H9 (cell line): ENCODE measurements around the gene PCDH17. TPM values are rescaled to one million over a fixed set of nuclear protein-coding genes. Genes with fewer than 3 reads are reported as not detected.

Source experiments
- DNase-seq: peaks from one replicate; pipeline ENCODE4 v3.0.0-alpha.2; 2017
- H2AFZ ChIP-seq: one replicate; pipeline ENCODE4 v1.6.1; 2013; ENCODE audit warnings: mild to moderate bottlenecking, low read length, control low read depth, moderate library complexity
- H2AK5ac ChIP-seq: 2 replicates; pipeline ENCODE4 v1.6.1; 2013; ENCODE audit warnings: low read length, control low read depth, mixed read lengths; ENCODE audit not compliant: insufficient read length
- H2BK120ac ChIP-seq: one replicate; pipeline ENCODE4 v1.6.1; 2013; ENCODE audit warnings: low read depth, mild to moderate bottlenecking, low read length, control low read depth, inconsistent platforms; ENCODE audit not compliant: poor library complexity, severe bottlenecking
- H2BK12ac ChIP-seq: 2 replicates; pipeline ENCODE4 v1.6.1; 2013; ENCODE audit warnings: low read length, control low read depth, mixed read lengths, low read depth; ENCODE audit not compliant: insufficient read length
- H2BK15ac ChIP-seq: 2 replicates; pipeline ENCODE4 v1.6.1; 2013; ENCODE audit warnings: low read depth, low read length, control low read depth
- H2BK20ac ChIP-seq: one replicate; pipeline ENCODE4 v1.6.1; 2013; ENCODE audit warnings: low read depth, mild to moderate bottlenecking, low read length, control low read depth, inconsistent platforms; ENCODE audit not compliant: poor library complexity, severe bottlenecking
- H2BK5ac ChIP-seq: 2 replicates; pipeline ENCODE4 v1.6.1; 2013; ENCODE audit warnings: low read length, control low read depth, mixed read lengths; ENCODE audit not compliant: insufficient read length
- H3K14ac ChIP-seq: 2 replicates; pipeline ENCODE4 v1.6.1; 2013; ENCODE audit warnings: low read length, control low read depth; ENCODE audit not compliant: insufficient read depth
- H3K18ac ChIP-seq: 2 replicates; pipeline ENCODE4 v1.6.1; 2013; ENCODE audit warnings: low read depth, mild to moderate bottlenecking, mixed read lengths, low read length, control low read depth; ENCODE audit not compliant: insufficient read length
- H3K23ac ChIP-seq: 2 replicates; pipeline ENCODE4 v1.6.1; 2013; ENCODE audit warnings: low read length, control low read depth, mixed read lengths, low read depth; ENCODE audit not compliant: insufficient read length
- H3K23me2 ChIP-seq: 2 replicates; pipeline ENCODE4 v1.6.1; 2013; ENCODE audit warnings: low read depth, mild to moderate bottlenecking, mixed read lengths, low read length, control low read depth; ENCODE audit not compliant: insufficient read length, poor library complexity, severe bottlenecking
- H3K27ac ChIP-seq: 2 replicates; pipeline ENCODE4 v1.5.1; 2013; ENCODE audit warnings: low read length, control low read depth, mixed read lengths, low read depth; ENCODE audit not compliant: insufficient read length
- H3K27me3 ChIP-seq: 2 replicates; pipeline ENCODE4 v1.6.1; 2013; ENCODE audit warnings: low read length, control low read depth, inconsistent platforms; ENCODE audit not compliant: insufficient read depth
- H3K4ac ChIP-seq: 2 replicates; pipeline ENCODE4 v1.6.1; 2013; ENCODE audit warnings: low read depth, mild to moderate bottlenecking, control low read depth, inconsistent platforms, low read length, moderate library complexity
- H3K4me1 ChIP-seq: 2 replicates; pipeline ENCODE4 v1.6.1; 2013; ENCODE audit warnings: low read length, control low read depth, inconsistent platforms; ENCODE audit not compliant: insufficient read depth
- H3K4me2 ChIP-seq: 2 replicates; pipeline ENCODE4 v1.6.1; 2013; ENCODE audit warnings: low read length, control low read depth, mixed read lengths; ENCODE audit not compliant: insufficient read length, insufficient read depth
- H3K56ac ChIP-seq: 2 replicates; pipeline ENCODE4 v1.6.1; 2013; ENCODE audit warnings: low read depth, mild to moderate bottlenecking, mixed read lengths, low read length, control low read depth; ENCODE audit not compliant: insufficient read length
- H3K79me1 ChIP-seq: 2 replicates; pipeline ENCODE4 v1.6.1; 2013; ENCODE audit warnings: low read depth, mild to moderate bottlenecking, moderate library complexity, low read length, control low read depth, inconsistent platforms; ENCODE audit not compliant: insufficient read depth, poor library complexity, severe bottlenecking
- H3K79me2 ChIP-seq: 2 replicates; pipeline ENCODE4 v1.6.1; 2013; ENCODE audit warnings: low read length, control low read depth, inconsistent platforms; ENCODE audit not compliant: insufficient read depth
- H3K9ac ChIP-seq: 2 replicates; pipeline ENCODE4 v1.6.1; 2013; ENCODE audit warnings: low read length, control low read depth, mixed read lengths; ENCODE audit not compliant: insufficient read length; ENCODE audit errors: extremely low read depth
- H3K9me3 ChIP-seq: one replicate; pipeline ENCODE4 v1.6.1; 2013; ENCODE audit warnings: low read depth, low read length, inconsistent platforms; ENCODE audit not compliant: control insufficient read depth
- H3T11ph ChIP-seq: one replicate; pipeline ENCODE4 v1.6.1; 2013; ENCODE audit warnings: mild to moderate bottlenecking, low read length, control low read depth, inconsistent platforms
- H4K20me1 ChIP-seq: one replicate; pipeline ENCODE4 v1.6.1; 2013; ENCODE audit not compliant: control insufficient read depth, insufficient read length, insufficient read depth
- H4K5ac ChIP-seq: 2 replicates; pipeline ENCODE4 v1.6.1; 2013; ENCODE audit warnings: low read depth, mild to moderate bottlenecking, mixed read lengths, low read length, control low read depth; ENCODE audit not compliant: insufficient read length
- H4K8ac ChIP-seq: replicated peaks from 2 replicates; pipeline ENCODE4 v1.6.1; 2013; ENCODE audit warnings: low read length, control low read depth, mixed read lengths, low read depth; ENCODE audit not compliant: insufficient read length
- H4K91ac ChIP-seq: 2 replicates; pipeline ENCODE4 v1.6.1; 2013; ENCODE audit warnings: low read depth, mild to moderate bottlenecking, moderate library complexity, mixed read lengths, low read length, control low read depth; ENCODE audit not compliant: insufficient read length
- H3K27ac Mint-ChIP-seq, 3 experiments: 2 replicates in 2 of 3; 3 replicates in 1 of 3; pipeline ENCODE4 v1.8.0; 2020 to 2021; ENCODE audit warnings: mixed read lengths in 3 of 3, mild to moderate bottlenecking in 1 of 3, moderate library complexity in 1 of 3
- H3K27me3 Mint-ChIP-seq: 2 replicates; pipeline ENCODE4 v1.8.0; 2021; ENCODE audit warnings: low read depth, mild to moderate bottlenecking, moderate library complexity, mixed read lengths
- H3K36me3 Mint-ChIP-seq, 3 experiments: 2 replicates in 2 of 3; 3 replicates in 1 of 3; pipeline ENCODE4 v1.8.0; 2020 to 2021; ENCODE audit warnings: low read depth in 3 of 3, mixed read lengths in 3 of 3; ENCODE audit not compliant: insufficient read depth in 1 of 3
- H3K4me1 Mint-ChIP-seq, 2 experiments: 2 replicates each; pipeline ENCODE4 v1.8.0; 2020; ENCODE audit warnings: mixed read lengths in 2 of 2
- H3K4me3 Mint-ChIP-seq, 2 experiments: 2 replicates in 1 of 2; 3 replicates in 1 of 2; pipeline ENCODE4 v1.8.0; 2020 to 2021; ENCODE audit warnings: mild to moderate bottlenecking in 2 of 2, mixed read lengths in 2 of 2, moderate library complexity in 1 of 2
- H3K9me3 Mint-ChIP-seq, 2 experiments: 2 replicates in 1 of 2; 3 replicates in 1 of 2; pipeline ENCODE4 v1.8.0; 2020; ENCODE audit warnings: mild to moderate bottlenecking in 2 of 2, mixed read lengths in 2 of 2, moderate library complexity in 1 of 2
- CTCF ChIP-seq: fragments of 200-600 bp; sonication (generic); conservative IDR thresholded peaks from 3 replicates; pipeline ENCODE4 v1.8.0; 2021; ENCODE audit warnings: antibody characterized with exemption, mild to moderate bottlenecking
- WGBS: extraction: QIAGEN DNeasy Blood & Tissue Kit; methylation state at CpG from one replicate; pipeline ENCODE4 v1.1.7; 2013; ENCODE audit warnings: missing lambda C conversion rate, low lambda C conversion rate, mixed read lengths; ENCODE audit not compliant: insufficient read length; ENCODE audit errors: extremely low coverage; 5-methylcytosine and 5-hydroxymethylcytosine counted together
- total RNA-seq: library from RNA; stranded (reverse); gene quantifications from 2 replicates; pipeline ENCODE4 v1.2.1, GENCODE V29; 2021

PCDH17 gene
- total RNA-seq, 1 experiment from 2014 or later: 0.52 TPM

- Mint-ChIP-seq H3K27ac (no peak overlapping the region), H3K4me1 (peaks cover 6 to 7% of the 10 kb centered on the region in 2 experiments; a peak in 2 of 4 replicates), H3K9me3 (0 out of 5 replicates have a peak, but pooled peaks cover 0 to 2% of the 10 kb centered on the region in 2 experiments), H3K27me3 (no peaks in the 10 kb centered on the region), H3K36me3 (no peaks in the 10 kb centered on the region; a peak in 1 of 7 replicates), H3K4me3 (no peak overlapping the region)
- Histone ChIP-seq H3K9ac (no peak overlapping the region), H3K14ac (no peak overlapping the region), H3K9me3 (no peaks in the 10 kb centered on the region), H3K23me2 (no peaks in the 10 kb centered on the region), H2BK120ac (no peak overlapping the region), H2BK20ac (no peak overlapping the region), H3K27me3 (no peaks in the 10 kb centered on the region), H4K8ac (no peak overlapping the region), H4K20me1 (no peaks in the 10 kb centered on the region), H3K27ac (no peak overlapping the region), H4K91ac (no peak overlapping the region), H4K5ac (no peak overlapping the region), H3K56ac (no peak overlapping the region), H2AK5ac (no peak overlapping the region), H2BK5ac (no peak overlapping the region), H3K23ac (no peak overlapping the region), H3K18ac (no peak overlapping the region), H2BK12ac (no peak overlapping the region), H3K79me2 (no peaks in the 10 kb centered on the region), H2BK15ac (no peak overlapping the region), H3K4me2 (no peak overlapping the region), H3K4ac (no peak overlapping the region), H3K4me1 (peaks cover 2% of the 10 kb centered on the region; the same call in 1 of the 2 replicates), H3T11ph (no peak overlapping the region), H2AFZ (no peak overlapping the region), H3K79me1 (no peaks in the 10 kb centered on the region)
- WGBS: no CpG with 5 or more reads among the region's 1 CpG
- TF ChIP-seq CTCF: no peak
- no peak for DNase-seq
Measured at GRCh38 chr13:57612568-57612967, 19.0 kb upstream of the PCDH17 start.
